ENCODE results near the gene TRABD.

- TF ChIP-seq, protein P1, sequence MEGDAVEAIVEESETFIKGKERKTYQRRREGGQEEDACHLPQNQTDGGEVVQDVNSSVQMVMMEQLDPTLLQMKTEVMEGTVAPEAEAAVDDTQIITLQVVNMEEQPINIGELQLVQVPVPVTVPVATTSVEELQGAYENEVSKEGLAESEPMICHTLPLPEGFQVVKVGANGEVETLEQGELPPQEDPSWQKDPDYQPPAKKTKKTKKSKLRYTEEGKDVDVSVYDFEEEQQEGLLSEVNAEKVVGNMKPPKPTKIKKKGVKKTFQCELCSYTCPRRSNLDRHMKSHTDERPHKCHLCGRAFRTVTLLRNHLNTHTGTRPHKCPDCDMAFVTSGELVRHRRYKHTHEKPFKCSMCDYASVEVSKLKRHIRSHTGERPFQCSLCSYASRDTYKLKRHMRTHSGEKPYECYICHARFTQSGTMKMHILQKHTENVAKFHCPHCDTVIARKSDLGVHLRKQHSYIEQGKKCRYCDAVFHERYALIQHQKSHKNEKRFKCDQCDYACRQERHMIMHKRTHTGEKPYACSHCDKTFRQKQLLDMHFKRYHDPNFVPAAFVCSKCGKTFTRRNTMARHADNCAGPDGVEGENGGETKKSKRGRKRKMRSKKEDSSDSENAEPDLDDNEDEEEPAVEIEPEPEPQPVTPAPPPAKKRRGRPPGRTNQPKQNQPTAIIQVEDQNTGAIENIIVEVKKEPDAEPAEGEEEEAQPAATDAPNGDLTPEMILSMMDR (IDR thresholded peaks at IDR 0.05), result no peak
- TF ChIP-seq ZFX (IDR thresholded peaks at IDR 0.05; ENCODE audit: borderline replicate concordance), result no peak
These were observed 13.7 kb upstream of the TRABD start for GRCh38 chr22:50171965-50172421.

Data from 22Rv1 (cell line).